GM21447 (cell line): ENCODE results near the gene DIS3L2.
"Not testable (repeated sequence)": the region's sequence is repeated elsewhere in the genome, so short reads cannot be mapped to it uniquely, and the experiment has no call there.

Experiments
- ATAC-seq: cut with Tn5 transposase; IDR thresholded peaks from one replicate; pipeline ENCODE4 v1.9.1; 2021; ENCODE audit not compliant: unreplicated experiment

The DIS3L2 gene

DNA sequence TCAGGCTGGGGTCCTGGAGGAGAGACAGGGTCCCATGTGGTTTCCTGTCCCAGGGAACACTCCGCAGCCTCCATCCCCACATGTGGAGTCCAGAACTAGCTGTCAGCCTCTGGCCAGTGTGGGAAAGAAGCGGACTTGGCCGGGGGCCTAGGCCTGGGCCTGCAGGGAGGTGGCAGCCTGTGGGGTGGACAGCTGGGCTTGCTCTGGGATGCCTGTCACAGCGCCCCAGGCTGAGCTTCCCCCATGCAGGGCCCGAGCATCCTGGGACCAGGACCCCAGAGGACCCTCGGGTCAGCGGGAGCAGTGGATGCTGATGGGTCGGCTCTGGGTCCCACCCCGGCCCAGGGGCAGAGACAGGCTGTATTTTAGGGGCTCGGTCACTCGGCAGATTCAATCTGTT, 369.5 kb downstream of the DIS3L2 start:
- ATAC-seq = not testable (repeated sequence)

- not testable (repeated sequence) for ATAC-seq
Observed at GRCh38 chr2:232331641-232332040, 370.1 kb downstream of the DIS3L2 start.

DNA sequence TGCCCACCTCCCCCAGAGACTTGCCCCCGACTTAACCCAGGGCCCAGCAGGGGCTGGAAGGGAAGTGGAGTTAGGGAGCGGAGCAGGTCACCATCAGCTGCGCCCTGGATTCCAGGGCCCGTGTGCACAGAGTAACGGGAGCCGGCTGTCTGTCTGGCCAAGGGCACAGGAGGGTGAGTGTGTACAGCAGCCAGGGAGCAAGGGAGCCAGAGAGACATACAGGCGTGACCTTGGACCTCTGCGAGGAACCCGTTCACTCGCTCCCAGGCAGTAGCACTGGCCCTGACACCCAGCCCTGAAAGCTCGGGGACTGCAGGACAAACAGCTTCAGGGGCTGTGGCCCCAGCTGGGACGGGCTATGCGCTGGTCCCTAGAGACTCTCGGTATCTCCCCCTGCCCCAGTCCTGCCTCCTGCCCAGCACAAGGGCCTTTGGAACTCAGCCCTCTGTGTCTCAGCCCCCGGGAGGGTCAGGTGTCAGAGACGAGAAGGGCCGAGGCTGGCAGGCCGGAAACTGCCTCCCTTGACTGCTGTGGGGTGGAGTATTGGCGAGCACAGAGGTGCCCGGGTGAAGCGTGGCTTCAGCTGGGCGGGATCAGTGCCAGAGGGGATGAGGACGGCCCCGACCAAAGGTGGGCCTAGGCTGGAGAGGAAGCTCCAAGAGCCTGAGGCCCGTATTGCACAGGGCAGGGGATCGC, 370.9 kb downstream of the DIS3L2 start:
- ATAC-seq = not testable (repeated sequence)

DNA sequence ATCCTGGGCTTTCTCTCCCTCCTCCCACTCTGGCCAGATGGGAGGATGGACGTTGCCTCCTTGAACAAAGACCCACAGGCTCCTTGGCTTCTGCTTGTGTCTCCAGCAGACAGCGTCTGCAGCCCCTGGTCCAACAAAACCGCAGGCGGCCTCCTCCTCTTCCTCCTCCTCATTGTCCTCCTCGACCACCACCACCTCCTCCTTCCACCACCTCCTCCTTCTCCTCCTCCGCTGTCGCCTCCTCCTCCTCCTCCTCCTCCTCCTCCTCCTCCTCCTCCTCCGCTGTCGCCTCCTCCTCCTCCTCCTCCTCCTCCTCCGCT, 371.4 kb downstream of the DIS3L2 start:
- ATAC-seq = no peak

- no peak for ATAC-seq
Observed at GRCh38 chr2:232333361-232334135, 372.0 kb downstream of the DIS3L2 start.

GRCh38 chr2:232334136-232334884, 372.8 kb downstream of the DIS3L2 start:
- not testable (repeated sequence) for ATAC-seq

DNA sequence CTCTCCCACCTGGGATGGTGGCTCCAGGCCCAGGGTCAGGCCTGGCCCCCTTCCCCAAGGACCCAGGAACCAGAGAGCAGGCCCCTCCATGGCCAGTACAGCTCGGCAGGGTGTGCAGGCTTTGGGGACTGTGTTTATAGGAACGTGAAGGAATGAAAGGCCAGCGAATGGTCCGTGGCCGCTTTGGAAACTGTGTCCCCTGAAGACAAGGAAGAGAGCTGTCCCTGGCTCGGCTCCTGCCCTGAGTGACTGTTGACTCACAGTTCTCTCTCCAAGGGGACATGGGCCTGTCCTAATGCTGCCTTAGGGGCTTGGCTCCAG, 373.3 kb downstream of the DIS3L2 start:
- ATAC-seq = not testable (repeated sequence)

DNA sequence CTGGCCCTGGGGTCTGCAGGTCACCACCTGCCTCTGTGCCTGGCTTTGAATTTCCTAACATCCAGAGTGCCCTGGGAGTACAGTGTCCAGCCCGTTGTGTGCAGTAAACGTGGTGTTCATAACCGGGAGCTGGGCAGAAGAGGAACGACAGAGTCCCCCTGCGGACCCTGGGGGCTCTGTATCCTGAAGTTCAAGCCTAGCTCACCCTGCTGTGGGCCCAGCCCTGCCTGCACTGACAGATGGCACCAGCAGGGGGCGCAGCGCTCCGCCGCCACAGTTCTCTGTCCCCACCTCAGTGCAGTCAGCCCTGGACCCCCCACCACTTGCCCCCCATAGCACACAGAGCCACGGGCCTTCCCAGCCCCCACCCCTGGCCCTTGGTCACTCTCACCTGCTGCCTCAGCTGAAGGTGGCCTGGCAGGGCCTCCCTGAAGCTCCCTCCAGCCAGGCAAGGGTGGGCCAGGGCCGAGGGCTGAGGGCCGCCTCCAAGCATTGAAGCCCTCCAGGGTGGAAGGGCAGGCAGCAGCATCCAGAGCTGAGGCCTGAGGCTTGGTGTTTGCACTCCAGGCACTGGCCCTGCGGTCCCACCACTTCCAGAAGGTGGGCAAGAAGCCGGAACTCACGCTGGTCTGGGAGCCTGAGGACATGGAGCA, 373.8 kb downstream of the DIS3L2 start:
- not testable (repeated sequence) for ATAC-seq

DNA sequence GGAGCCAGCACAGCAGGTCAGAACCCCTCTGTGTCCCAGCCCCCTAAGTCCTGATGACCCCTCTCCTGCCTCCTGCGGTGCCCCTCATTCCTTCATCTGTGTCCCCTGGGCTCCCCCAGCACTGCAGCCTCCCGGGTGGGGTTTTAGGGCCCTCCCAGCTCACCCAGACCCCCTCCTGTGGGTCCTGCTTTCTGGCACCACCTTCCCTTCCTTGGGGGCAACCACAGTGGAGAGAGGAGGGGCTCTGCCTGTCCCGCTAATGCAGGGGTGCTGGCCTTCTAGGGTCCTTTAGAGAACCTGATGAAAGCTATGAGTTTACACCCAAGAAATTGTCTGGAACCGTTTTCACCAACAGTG, 374.3 kb downstream of the DIS3L2 start:
- ATAC-seq = no peak

GRCh38 chr2:232336241-232336736, 374.8 kb downstream of the DIS3L2 start:
- no peak for ATAC-seq

- ATAC-seq = no peak
Observed at GRCh38 chr2:232336981-232337720, 375.6 kb downstream of the DIS3L2 start.

- not testable (repeated sequence) for ATAC-seq
Observed at GRCh38 chr2:232338094-232338758, 376.7 kb downstream of the DIS3L2 start.

DNA sequence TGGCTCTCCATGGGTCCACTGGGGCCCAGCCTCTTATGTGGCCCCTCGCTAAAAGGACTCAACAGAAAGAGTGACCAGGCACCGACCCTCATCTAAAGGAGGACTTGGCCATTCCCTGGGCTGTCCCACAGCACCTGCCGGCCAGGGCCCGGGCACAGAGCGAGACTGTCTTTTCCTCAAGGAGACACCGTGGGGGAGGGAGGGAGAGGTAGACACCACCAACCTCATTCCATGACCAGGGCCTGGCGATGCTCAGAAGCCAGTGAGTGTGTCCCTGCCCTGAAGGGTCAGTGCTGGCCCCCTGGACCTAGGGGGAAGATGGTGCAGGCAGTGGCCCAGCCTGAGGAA, 377.2 kb downstream of the DIS3L2 start:
- ATAC-seq = no peak

- ATAC-seq = no peak
Observed at GRCh38 chr2:232339121-232340081, 377.9 kb downstream of the DIS3L2 start.

- no peak for ATAC-seq
Observed at GRCh38 chr2:232340171-232340935, 378.8 kb downstream of the DIS3L2 start.

DNA sequence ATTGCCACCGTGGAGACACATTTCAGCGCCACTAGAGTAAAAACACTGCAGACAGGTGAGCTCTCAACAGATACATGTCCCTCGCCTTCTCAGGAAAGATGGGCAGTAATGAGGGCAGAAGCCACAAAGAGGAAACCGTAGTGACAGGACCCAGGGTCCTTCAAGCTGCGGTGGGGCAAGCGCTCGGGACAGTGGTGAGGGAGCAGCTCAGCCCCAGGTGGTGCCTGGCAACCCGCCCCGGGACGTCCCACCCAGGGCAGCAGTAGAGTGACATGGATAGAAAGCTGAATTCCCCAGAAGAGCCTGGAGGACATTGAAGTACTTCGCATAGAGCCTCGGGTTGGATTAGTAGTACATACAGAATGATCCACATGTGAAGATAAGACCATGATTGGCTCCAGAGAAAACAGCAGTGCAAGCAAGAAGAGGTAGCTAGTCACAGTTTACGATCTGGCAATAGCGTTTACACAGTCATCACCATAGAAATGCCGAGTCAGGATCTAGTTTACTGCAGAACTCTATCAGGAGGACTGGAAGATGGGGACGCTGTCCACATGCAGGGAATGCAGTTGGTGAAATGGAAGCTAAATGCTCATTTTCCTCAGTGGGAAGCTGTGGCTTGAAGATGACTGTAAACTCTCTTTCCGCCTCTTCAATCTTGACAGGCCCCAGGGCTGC, 379.7 kb downstream of the DIS3L2 start:
- ATAC-seq = no peak

DNA sequence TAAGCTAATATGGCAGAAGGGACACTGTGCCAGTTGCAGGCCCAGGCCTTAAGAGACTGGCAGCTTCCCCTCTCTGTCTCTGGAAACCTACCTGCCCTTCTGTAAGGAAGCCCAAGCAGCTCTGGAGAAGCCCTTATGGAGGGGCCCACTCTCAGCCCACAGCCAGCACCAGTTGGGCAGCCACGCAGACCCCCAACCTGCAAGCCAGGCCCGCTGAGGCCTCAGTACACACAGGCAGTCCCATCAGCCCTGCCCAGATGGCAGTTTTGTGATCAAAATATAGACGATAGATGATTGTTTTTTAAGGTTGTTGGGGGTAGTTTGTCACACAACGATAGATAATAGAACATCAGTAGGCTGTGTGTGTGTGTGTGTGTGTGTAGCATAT, 380.2 kb downstream of the DIS3L2 start:
- ATAC-seq = no peak
